ENCODE results near the gene ADAMTS2. TPM values are rescaled to one million over a fixed set of nuclear protein-coding genes. Genes with fewer than 3 reads are reported as not detected.
"Not testable (repeated sequence)": the region's sequence is repeated elsewhere in the genome, so short reads cannot be mapped to it uniquely, and the experiment has no call there.

Gene ADAMTS2
- total RNA-seq, 3 donors from 2014 or later (not counting 1 experiment from before 2014, with no cell fraction given) = 0.28 TPM; not detected in 2

GRCh38 chr5:179284751-179285631 lies 60.3 kb downstream of the ADAMTS2 start:
- intact Hi-C loops (cut with micrococcal nuclease) = no loop called here
- Histone ChIP-seq H3K27me3 (ENCODE audit: control insufficient read depth, insufficient read depth, low read length) (no peaks in the 10 kb centered on the region), H3K4me1 (ENCODE audit: control insufficient read depth, insufficient read depth, low read length) (no peaks in the 10 kb centered on the region), H3K27ac (ENCODE audit: low read length) (no peak overlapping the region), H3K4me3 (ENCODE audit: low read length) (no peak overlapping the region), H3K9me3 (ENCODE audit: control insufficient read depth, insufficient read depth, low read length) (no peaks in the 10 kb centered on the region), H3K36me3 (ENCODE audit: control insufficient read depth, insufficient read depth, low read length) (no peaks in the 10 kb centered on the region)
- peaks cover 0 to 4% of the 10 kb centered on the region in 2 donors for H3K27me3 Mint-ChIP-seq (ENCODE audit: low read depth in 2 of 2)
- 84% methylated on average over 21 of the region's 23 CpGs for WGBS (ENCODE audit: insufficient coverage)
- DNase-seq (no peak), ATAC-seq (no peak)
- H3K4me3 Mint-ChIP-seq = no peak overlapping the region
- H3K4me1 Mint-ChIP-seq = no peaks in the 10 kb centered on the region
- H3K27ac Mint-ChIP-seq = no peak overlapping the region
- H3K36me3 Mint-ChIP-seq = no peaks in the 10 kb centered on the region
- TF ChIP-seq, protein P1, sequence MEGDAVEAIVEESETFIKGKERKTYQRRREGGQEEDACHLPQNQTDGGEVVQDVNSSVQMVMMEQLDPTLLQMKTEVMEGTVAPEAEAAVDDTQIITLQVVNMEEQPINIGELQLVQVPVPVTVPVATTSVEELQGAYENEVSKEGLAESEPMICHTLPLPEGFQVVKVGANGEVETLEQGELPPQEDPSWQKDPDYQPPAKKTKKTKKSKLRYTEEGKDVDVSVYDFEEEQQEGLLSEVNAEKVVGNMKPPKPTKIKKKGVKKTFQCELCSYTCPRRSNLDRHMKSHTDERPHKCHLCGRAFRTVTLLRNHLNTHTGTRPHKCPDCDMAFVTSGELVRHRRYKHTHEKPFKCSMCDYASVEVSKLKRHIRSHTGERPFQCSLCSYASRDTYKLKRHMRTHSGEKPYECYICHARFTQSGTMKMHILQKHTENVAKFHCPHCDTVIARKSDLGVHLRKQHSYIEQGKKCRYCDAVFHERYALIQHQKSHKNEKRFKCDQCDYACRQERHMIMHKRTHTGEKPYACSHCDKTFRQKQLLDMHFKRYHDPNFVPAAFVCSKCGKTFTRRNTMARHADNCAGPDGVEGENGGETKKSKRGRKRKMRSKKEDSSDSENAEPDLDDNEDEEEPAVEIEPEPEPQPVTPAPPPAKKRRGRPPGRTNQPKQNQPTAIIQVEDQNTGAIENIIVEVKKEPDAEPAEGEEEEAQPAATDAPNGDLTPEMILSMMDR (IDR thresholded peaks at IDR 0.05) = no peak
- H3K9me3 Mint-ChIP-seq = no peaks in the 10 kb centered on the region

GRCh38 chr5:179283908-179284307 lies 61.4 kb downstream of the ADAMTS2 start:
- H3K36me3 ChIP-seq (ENCODE audit: control insufficient read depth, insufficient read depth, low read length); H3K4me3 Mint-ChIP-seq; H3K4me3 ChIP-seq (ENCODE audit: low read length); DNase-seq; H3K9me3 Mint-ChIP-seq; H3K4me1 ChIP-seq (ENCODE audit: control insufficient read depth, insufficient read depth, low read length); H3K9me3 ChIP-seq (ENCODE audit: control insufficient read depth, insufficient read depth, low read length); H3K4me1 Mint-ChIP-seq; ATAC-seq; H3K36me3 Mint-ChIP-seq; H3K27me3 Mint-ChIP-seq (ENCODE audit: low read depth in 2 of 2); intact Hi-C loops (cut with micrococcal nuclease); H3K27ac ChIP-seq (ENCODE audit: low read length); H3K27me3 ChIP-seq (ENCODE audit: control insufficient read depth, insufficient read depth, low read length); H3K27ac Mint-ChIP-seq: not testable (repeated sequence)
- 95% methylated on average over 10 of the region's 10 CpGs for WGBS (ENCODE audit: insufficient coverage)

- Histone ChIP-seq H3K36me3 (ENCODE audit: control insufficient read depth, insufficient read depth, low read length) (no peaks in the 10 kb centered on the region), H3K27ac (ENCODE audit: low read length) (no peak overlapping the region), H3K9me3 (ENCODE audit: control insufficient read depth, insufficient read depth, low read length) (no peaks in the 10 kb centered on the region), H3K27me3 (ENCODE audit: control insufficient read depth, insufficient read depth, low read length) (no peaks in the 10 kb centered on the region), H3K4me1 (ENCODE audit: control insufficient read depth, insufficient read depth, low read length) (no peaks in the 10 kb centered on the region), H3K4me3 (ENCODE audit: low read length) (no peak overlapping the region)
- no peak for ATAC-seq
- H3K4me3 Mint-ChIP-seq = no peak overlapping the region
- no peaks in the 10 kb centered on the region for H3K36me3 Mint-ChIP-seq
- no peaks in the 10 kb centered on the region for H3K9me3 Mint-ChIP-seq
- no peaks in the 10 kb centered on the region for H3K4me1 Mint-ChIP-seq
- TF ChIP-seq, protein P1 (IDR thresholded peaks at IDR 0.05) = no peak
- intact Hi-C loops (cut with micrococcal nuclease) = no loop called here
- H3K27me3 Mint-ChIP-seq (ENCODE audit: low read depth in 2 of 2) = peaks cover 0 to 4% of the 10 kb centered on the region in 2 donors
- H3K27ac Mint-ChIP-seq = no peak overlapping the region
- DNase-seq = no peak
- 100% methylated on average over 1 of the region's 1 CpG for WGBS (ENCODE audit: insufficient coverage)
Measured at GRCh38 chr5:179281694-179282093, 63.6 kb downstream of the ADAMTS2 start.

GRCh38 chr5:179280095-179280490 lies 65.2 kb downstream of the ADAMTS2 start:
- H3K4me3 Mint-ChIP-seq = no peak overlapping the region
- Histone ChIP-seq H3K4me3 (ENCODE audit: low read length) (no peak overlapping the region), H3K36me3 (ENCODE audit: control insufficient read depth, insufficient read depth, low read length) (no peaks in the 10 kb centered on the region), H3K27ac (ENCODE audit: low read length) (no peak overlapping the region), H3K9me3 (ENCODE audit: control insufficient read depth, insufficient read depth, low read length) (no peaks in the 10 kb centered on the region), H3K4me1 (ENCODE audit: control insufficient read depth, insufficient read depth, low read length) (no peaks in the 10 kb centered on the region), H3K27me3 (ENCODE audit: control insufficient read depth, insufficient read depth, low read length) (no peaks in the 10 kb centered on the region)
- H3K36me3 Mint-ChIP-seq = no peaks in the 10 kb centered on the region
- 98% methylated on average over 8 of the region's 8 CpGs for WGBS (ENCODE audit: insufficient coverage)
- H3K4me1 Mint-ChIP-seq = no peaks in the 10 kb centered on the region
- H3K27me3 Mint-ChIP-seq (ENCODE audit: low read depth in 2 of 2) = peaks cover 0 to 4% of the 10 kb centered on the region in 2 donors
- ATAC-seq (no peak), DNase-seq (no peak)
- no peak overlapping the region for H3K27ac Mint-ChIP-seq
- H3K9me3 Mint-ChIP-seq = no peaks in the 10 kb centered on the region
- intact Hi-C loops (cut with micrococcal nuclease) = no loop called here
- TF ChIP-seq, protein P1 (IDR thresholded peaks at IDR 0.05) = no peak

Measured in natural killer cell (primary cell).